GM23338 (cell line): ENCODE measurements around the gene LIMCH1. TPM values are rescaled to one million over a fixed set of nuclear protein-coding genes. Genes with fewer than 3 reads are reported as not detected.

Source experiments
- ATAC-seq: fragments of 200-7000 bp; cut with Tn5 transposase; 3 replicates; pipeline ENCODE4 v1.9.1; 2020
- DNase-seq: peaks from one replicate; pipeline ENCODE4 v3.0.0-alpha.2; 2015; ENCODE audit warnings: low spot score
- H2AFZ ChIP-seq: fragments of 200-600 bp; sonication (generic); 2 replicates; pipeline ENCODE4 v1.8.0; 2016; ENCODE audit warnings: antibody characterized with exemption, mild to moderate bottlenecking, moderate library complexity
- H3F3A ChIP-seq: fragments of 200-600 bp; sonication (generic); replicated peaks from 2 replicates; pipeline ENCODE4 v1.8.0; 2017; ENCODE audit warnings: antibody characterized with exemption, mixed run types, low read depth
- H3K27ac ChIP-seq: fragments of 200-600 bp; sonication (generic); 2 replicates; pipeline ENCODE4 v1.6.1; 2016; ENCODE audit warnings: low read depth
- H3K27me3 ChIP-seq: fragments of 200-600 bp; sonication (generic); 2 replicates; pipeline ENCODE4 v1.8.0; 2016; ENCODE audit warnings: mild to moderate bottlenecking, mixed run types, moderate library complexity; ENCODE audit not compliant: insufficient read depth
- H3K36me3 ChIP-seq: fragments of 200-600 bp; sonication (generic); 2 replicates; pipeline ENCODE4 v1.8.0; 2016; ENCODE audit warnings: mild to moderate bottlenecking; ENCODE audit not compliant: insufficient read depth
- H3K4me1 ChIP-seq: fragments of 200-600 bp; sonication (generic); 2 replicates; pipeline ENCODE4 v1.8.0; 2016; ENCODE audit warnings: mild to moderate bottlenecking, moderate library complexity; ENCODE audit not compliant: insufficient read depth
- H3K4me2 ChIP-seq: fragments of 200-600 bp; sonication (generic); 2 replicates; pipeline ENCODE4 v1.7.1; 2017; ENCODE audit warnings: mixed run types
- H3K4me3 ChIP-seq: fragments of 200-600 bp; sonication (generic); 2 replicates; pipeline ENCODE4 v1.6.1; 2016; ENCODE audit warnings: mixed run types
- H3K79me2 ChIP-seq: fragments of 200-600 bp; sonication (generic); replicated peaks from 2 replicates; pipeline ENCODE4 v1.8.0; 2017; ENCODE audit warnings: mild to moderate bottlenecking; ENCODE audit not compliant: insufficient read depth
- H3K9me2 ChIP-seq: fragments of 200-600 bp; sonication (generic); 2 replicates; pipeline ENCODE4 v1.8.0; 2017; ENCODE audit not compliant: insufficient read depth
- H4K20me1 ChIP-seq: fragments of 200-600 bp; sonication (generic); replicated peaks from 2 replicates; pipeline ENCODE4 v1.8.0; 2017; ENCODE audit warnings: mild to moderate bottlenecking; ENCODE audit not compliant: insufficient read depth
- H3K27ac Mint-ChIP-seq: 2 replicates; pipeline ENCODE4 v1.8.0; 2020; ENCODE audit warnings: inconsistent platforms, mild to moderate bottlenecking, moderate library complexity, mixed read lengths
- H3K27me3 Mint-ChIP-seq: 3 replicates; pipeline ENCODE4 v1.8.0; 2022; ENCODE audit warnings: low read depth, mild to moderate bottlenecking, moderate library complexity, mixed read lengths, inconsistent platforms; ENCODE audit not compliant: insufficient read depth, poor library complexity
- H3K36me3 Mint-ChIP-seq: 3 replicates; pipeline ENCODE4 v1.8.0; 2021; ENCODE audit warnings: low read depth, mild to moderate bottlenecking, inconsistent platforms, moderate library complexity, mixed read lengths
- H3K4me1 Mint-ChIP-seq: 3 replicates; pipeline ENCODE4 v1.8.0; 2020; ENCODE audit warnings: mild to moderate bottlenecking, inconsistent platforms, mixed read lengths
- H3K4me3 Mint-ChIP-seq: 3 replicates; pipeline ENCODE4 v1.8.0; 2021; ENCODE audit warnings: moderate library complexity, mild to moderate bottlenecking, inconsistent platforms, mixed read lengths
- H3K9me3 Mint-ChIP-seq: 3 replicates; pipeline ENCODE4 v1.8.0; 2020; ENCODE audit warnings: moderate library complexity, mild to moderate bottlenecking, inconsistent platforms, mixed read lengths
- CREB1 ChIP-seq: fragments of 250-450 bp; sonication (Bioruptor Pico); IDR thresholded peaks from 2 replicates; pipeline ENCODE4 v1.5.0; 2020; ENCODE audit warnings: low read depth, mild to moderate bottlenecking, moderate library complexity
- ETS1 ChIP-seq: IDR thresholded peaks from 2 replicates; pipeline ENCODE4 v1.6.1; 2016; ENCODE audit warnings: antibody characterized with exemption
- EZH2 ChIP-seq: fragments of 200-600 bp; sonication (generic); IDR thresholded peaks from one replicate; pipeline ENCODE4 v1.8.0; 2017; ENCODE audit warnings: antibody characterized with exemption, mild to moderate bottlenecking, low read depth; ENCODE audit not compliant: unreplicated experiment
- EZH2phosphoT487 ChIP-seq: fragments of 200-600 bp; sonication (generic); IDR thresholded peaks from one replicate; pipeline ENCODE4 v1.8.1; 2018; ENCODE audit warnings: antibody characterized with exemption; ENCODE audit not compliant: unreplicated experiment
- JUNB ChIP-seq: IDR thresholded peaks from one replicate; pipeline ENCODE4 v1.6.1; 2016; ENCODE audit warnings: antibody characterized with exemption; ENCODE audit not compliant: unreplicated experiment
- NANOG ChIP-seq: IDR thresholded peaks from 2 replicates; pipeline ENCODE4 v1.6.1; 2016; ENCODE audit warnings: antibody characterized with exemption, borderline replicate concordance
- POLR2AphosphoS5 ChIP-seq: IDR thresholded peaks from 2 replicates; pipeline ENCODE4 v1.6.1; 2016; ENCODE audit warnings: antibody characterized with exemption, low read depth
- STAT1 ChIP-seq: IDR thresholded peaks from one replicate; pipeline ENCODE4 v1.6.1; 2016; ENCODE audit warnings: antibody characterized with exemption; ENCODE audit not compliant: unreplicated experiment
- ZNF114 ChIP-seq: fragments of 250-450 bp; sonication (Bioruptor Pico); IDR thresholded peaks from 2 replicates; pipeline ENCODE4 v1.5.0; 2020; ENCODE audit warnings: mild to moderate bottlenecking, moderate library complexity
- ZNF331 ChIP-seq: fragments of 250-450 bp; sonication (Bioruptor Pico); IDR thresholded peaks from 2 replicates; pipeline ENCODE4 v1.5.0; 2020; ENCODE audit warnings: low read depth, mild to moderate bottlenecking, moderate library complexity
- ZNF462 ChIP-seq: fragments of 250-450 bp; sonication (Bioruptor Pico); IDR thresholded peaks from 2 replicates; pipeline ENCODE4 v1.5.0; 2020; ENCODE audit warnings: mild to moderate bottlenecking, moderate library complexity
- polyA plus RNA-seq: library from polyadenylated mRNA; unstranded; fragments of >200 nt; fragmentation: Nextera tagmentation; extraction: Ambion mirVana; gene quantifications from 2 replicates; pipeline ENCODE4 v1.2.1, GENCODE V29; 2016
- total RNA-seq: library from RNA; depleted of rRNA; stranded (reverse); fragments of >200 nt; shearing (Covaris generic); gene quantifications from 2 replicates; pipeline ENCODE4 v1.2.3, GENCODE V29; 2014
- TF ChIP-seq, protein P1 (sequence below), 2 experiments: fragments of 200-600 bp in 1 of 2; sonication (generic) in 1 of 2; conservative IDR thresholded peaks; 2 replicates each; pipeline versions ENCODE4 v1.5.1 to v1.6.1; 2016 to 2017; ENCODE audit warnings: antibody characterized with exemption in 2 of 2, low read depth in 2 of 2, mild to moderate bottlenecking in 2 of 2, moderate library complexity in 1 of 2

The LIMCH1 gene
- total and polyA plus RNA-seq, 2 experiments from 2014 or later: 1.5 TPM

- TF ChIP-seq ZNF462 (CRISPR knock-in tag) (no peak), JUNB (no peak), ZNF331 (CRISPR knock-in tag) (no peak), POLR2AphosphoS5 (no peak), EZH2 (no peak)
- TF ChIP-seq, protein P1, sequence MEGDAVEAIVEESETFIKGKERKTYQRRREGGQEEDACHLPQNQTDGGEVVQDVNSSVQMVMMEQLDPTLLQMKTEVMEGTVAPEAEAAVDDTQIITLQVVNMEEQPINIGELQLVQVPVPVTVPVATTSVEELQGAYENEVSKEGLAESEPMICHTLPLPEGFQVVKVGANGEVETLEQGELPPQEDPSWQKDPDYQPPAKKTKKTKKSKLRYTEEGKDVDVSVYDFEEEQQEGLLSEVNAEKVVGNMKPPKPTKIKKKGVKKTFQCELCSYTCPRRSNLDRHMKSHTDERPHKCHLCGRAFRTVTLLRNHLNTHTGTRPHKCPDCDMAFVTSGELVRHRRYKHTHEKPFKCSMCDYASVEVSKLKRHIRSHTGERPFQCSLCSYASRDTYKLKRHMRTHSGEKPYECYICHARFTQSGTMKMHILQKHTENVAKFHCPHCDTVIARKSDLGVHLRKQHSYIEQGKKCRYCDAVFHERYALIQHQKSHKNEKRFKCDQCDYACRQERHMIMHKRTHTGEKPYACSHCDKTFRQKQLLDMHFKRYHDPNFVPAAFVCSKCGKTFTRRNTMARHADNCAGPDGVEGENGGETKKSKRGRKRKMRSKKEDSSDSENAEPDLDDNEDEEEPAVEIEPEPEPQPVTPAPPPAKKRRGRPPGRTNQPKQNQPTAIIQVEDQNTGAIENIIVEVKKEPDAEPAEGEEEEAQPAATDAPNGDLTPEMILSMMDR (conservative IDR thresholded peaks at IDR 0.05; ENCODE audit: low read depth in 2 of 2): no peak
These were observed 7.3 kb downstream of the LIMCH1 start (continued) for GRCh38 chr4:41545238-41545637.

GRCh38 chr4:41546638-41547037 lies 8.7 kb downstream of the LIMCH1 start:
- Histone ChIP-seq H3K36me3 (no peaks in the 10 kb centered on the region), H2AFZ (no peak overlapping the region), H4K20me1 (no peaks in the 10 kb centered on the region), H3K9me2 (no peaks in the 10 kb centered on the region), H3K79me2 (no peaks in the 10 kb centered on the region), H3K27me3 (no peaks in the 10 kb centered on the region), H3K4me1 (peaks cover 13% of the 10 kb centered on the region), H3F3A (no peaks in the 10 kb centered on the region), H3K27ac (no peak overlapping the region), H3K4me3 (no peak overlapping the region), H3K4me2 (no peak overlapping the region)
- DNase-seq: peak; percentile 43
- no peaks in the 10 kb centered on the region for H3K36me3 Mint-ChIP-seq
- H3K4me3 Mint-ChIP-seq: no peak overlapping the region; the same call in 2 of the 3 replicates
- H3K4me1 Mint-ChIP-seq: peaks cover 16% of the 10 kb centered on the region
- ATAC-seq: peak; percentile 38; the same call in 2 of the 3 replicates
- peaks cover 2% of the 10 kb centered on the region for H3K27me3 Mint-ChIP-seq
- H3K9me3 Mint-ChIP-seq: no peaks in the 10 kb centered on the region
- no peak overlapping the region for H3K27ac Mint-ChIP-seq
- TF ChIP-seq ZNF331 (CRISPR knock-in tag) (no peak), ETS1 (no peak), NANOG (no peak), EZH2 (no peak), ZNF114 (CRISPR knock-in tag) (no peak), EZH2phosphoT487 (no peak), STAT1 (no peak), POLR2AphosphoS5 (no peak), CREB1 (no peak), JUNB (no peak)
- TF ChIP-seq, protein P1 (conservative IDR thresholded peaks at IDR 0.05; ENCODE audit: low read depth in 2 of 2): no peak
